Esophagus squamous epithelium (tissue), 5 donors: ENCODE data around the gene PCP4. TPM values are rescaled to one million over a fixed set of nuclear protein-coding genes. Genes with fewer than 3 reads are reported as not detected.

Experiments used
- DNase-seq: peaks from one replicate; lab custom pipeline; 2025; lab: John Stamatoyannopoulos, UW
- H3K27ac ChIP-seq, 4 donors: fragments of 200-600 bp; sonication (generic); one replicate each; pipeline ENCODE4 v1.5.1; 2016 to 2019; ENCODE audit warnings: mild to moderate bottlenecking in 1 of 4
- H3K27me3 ChIP-seq, 4 donors: fragments of 200-600 bp; sonication (generic); 1 replicate in 3 of 4; 2 replicates in 1 of 4; pipeline versions ENCODE4 v1.5.1 to v1.6.0; 2017 to 2021; ENCODE audit warnings: antibody characterized with exemption in 1 of 4
- H3K36me3 ChIP-seq, 3 donors: fragments of 200-600 bp; sonication (generic); one replicate each; pipeline ENCODE4 v1.5.1; 2016 to 2019
- H3K4me1 ChIP-seq, 3 donors: fragments of 200-600 bp; sonication (generic); one replicate each; pipeline ENCODE4 v1.5.1; 2017 to 2019
- H3K4me3 ChIP-seq, 4 donors: fragments of 200-600 bp; sonication (generic); 1 replicate in 3 of 4; 2 replicates in 1 of 4; pipeline ENCODE4 v1.5.1; 2016 to 2019; ENCODE audit warnings: mild to moderate bottlenecking in 2 of 4, moderate library complexity in 1 of 4
- H3K9me3 ChIP-seq, 3 donors: fragments of 200-600 bp; sonication (generic); one replicate each; pipeline ENCODE4 v1.5.1; 2016 to 2019
- CTCF ChIP-seq, 6 experiments: fragments of 450-650 bp in 4 of 6; fragments of 200-600 bp in 2 of 6; sonication (generic) in 2 of 6; IDR thresholded peaks; one replicate each; pipeline ENCODE4 v1.5.1; 2016 to 2019; ENCODE audit warnings: antibody characterized with exemption in 6 of 6, mild to moderate bottlenecking in 4 of 6, moderate library complexity in 4 of 6
- POLR2A ChIP-seq, 4 donors: fragments of 450-650 bp; IDR thresholded peaks; one replicate each; pipeline ENCODE4 v1.6.1; 2017; ENCODE audit warnings: antibody characterized with exemption in 4 of 4, mild to moderate bottlenecking in 4 of 4, moderate library complexity in 3 of 4
- WGBS, 2 donors: methylation state at CpG; one replicate each; pipeline ENCODE4 v1.1.5; 2018; 5-methylcytosine and 5-hydroxymethylcytosine counted together
- intact Hi-C: fragments of 100-400 bp; cut with DNase I; formaldehyde crosslinking; loops from one replicate; pipeline ENCODE4 v1.15.0; 2022
- total RNA-seq, 4 donors: library from RNA; depleted of rRNA; stranded (reverse); fragments of >200 nt; gene quantifications; one replicate each; pipeline ENCODE4 v1.1.0, GENCODE V29; 2016
- donor health status: DM: yes; HTN: yes; CAD: no.

The PCP4 gene
- total RNA-seq, 4 donors from 2014 or later = 0.83 to 82.4 (median 12.7) TPM

GRCh38 chr21:39904457-39904856 is 37.2 kb downstream of the PCP4 start:
- intact Hi-C loops = no loop called here
- H3K27me3 ChIP-seq = no peaks in the 10 kb centered on the region
- no peaks in the 10 kb centered on the region for H3K36me3 ChIP-seq
- H3K4me1 ChIP-seq = no peaks in the 10 kb centered on the region
- TF ChIP-seq CTCF (IDR thresholded peaks at IDR 0.05) (no peak), POLR2A (IDR thresholded peaks at IDR 0.05) (no peak)
- DNase-seq = no peak
- H3K4me3 ChIP-seq = no peak overlapping the region
- H3K27ac ChIP-seq = no peak overlapping the region
- no peaks in the 10 kb centered on the region for H3K9me3 ChIP-seq
- WGBS, 2 donors = 75 to 80% methylated on average over 3 of the region's 3 CpGs

GRCh38 chr21:39908265-39908923 is 41.2 kb downstream of the PCP4 start:
- no peaks in the 10 kb centered on the region for H3K36me3 ChIP-seq
- DNase-seq = no peak
- intact Hi-C loops = no loop called here
- no peaks in the 10 kb centered on the region for H3K4me1 ChIP-seq
- 38 to 45% methylated on average over 4 to 5 of the region's 9 CpGs for WGBS, 2 donors
- TF ChIP-seq POLR2A (IDR thresholded peaks at IDR 0.05) (no peak), CTCF (IDR thresholded peaks at IDR 0.05) (no peak)
- peak overlapping the region in 2 of 4 donors; percentile 39 to 61 for H3K27ac ChIP-seq
- H3K9me3 ChIP-seq = no peaks in the 10 kb centered on the region
- H3K27me3 ChIP-seq = no peaks in the 10 kb centered on the region
- H3K4me3 ChIP-seq = no peak overlapping the region

DNA sequence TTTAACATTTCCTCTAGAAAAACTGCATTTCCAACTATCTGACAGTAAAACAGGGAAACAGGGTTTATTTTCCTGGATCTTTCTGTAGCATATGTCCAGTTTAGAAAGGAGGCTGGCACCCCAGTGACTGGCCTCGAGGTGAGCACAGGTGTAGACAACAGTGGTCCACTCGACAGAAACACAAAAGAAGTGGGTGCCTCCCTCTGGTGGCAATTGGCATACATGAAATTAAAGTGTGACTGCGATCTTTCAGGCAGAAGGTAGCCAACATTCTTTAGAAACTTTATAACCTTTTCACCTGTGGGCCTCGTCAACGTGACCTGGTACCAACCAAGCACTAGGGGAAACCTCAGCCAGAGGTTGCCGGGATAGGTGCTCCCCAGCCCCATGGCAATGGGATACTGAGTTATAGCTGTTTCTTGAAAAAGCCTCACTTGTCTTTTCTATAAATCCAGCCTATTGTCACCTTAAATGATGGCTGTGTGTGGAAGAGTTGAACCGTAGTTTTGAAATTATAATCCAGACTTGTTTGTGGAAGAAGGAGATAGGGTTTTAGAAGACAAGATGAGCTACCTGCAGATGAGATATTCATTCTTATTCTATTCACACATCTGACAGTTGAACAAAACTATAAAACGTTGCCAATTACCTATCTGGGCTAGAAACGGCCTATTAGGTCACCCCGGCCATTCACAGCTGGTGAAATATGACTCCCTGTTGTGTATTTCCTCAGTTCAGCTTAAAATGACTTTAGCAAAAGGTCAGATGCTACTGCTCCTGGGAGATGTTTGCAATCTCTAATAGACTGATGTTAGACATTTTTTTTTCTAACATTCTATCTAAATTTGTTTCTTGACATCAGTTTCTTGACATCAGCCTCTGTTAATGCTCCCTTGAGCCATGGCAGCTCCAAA is 44.3 kb downstream of the PCP4 start:
- TF ChIP-seq CTCF (IDR thresholded peaks at IDR 0.05) (no peak), POLR2A (IDR thresholded peaks at IDR 0.05) (no peak)
- H3K36me3 ChIP-seq = no peaks in the 10 kb centered on the region
- H3K4me3 ChIP-seq = no peak overlapping the region
- intact Hi-C loops = no loop called here
- WGBS, 2 donors = 50 to 52% methylated on average over 10 of the region's 10 CpGs
- DNase-seq = no peak
- no peak overlapping the region for H3K27ac ChIP-seq
- no peaks in the 10 kb centered on the region for H3K9me3 ChIP-seq
- no peaks in the 10 kb centered on the region for H3K27me3 ChIP-seq
- H3K4me1 ChIP-seq = no peaks in the 10 kb centered on the region

DNA sequence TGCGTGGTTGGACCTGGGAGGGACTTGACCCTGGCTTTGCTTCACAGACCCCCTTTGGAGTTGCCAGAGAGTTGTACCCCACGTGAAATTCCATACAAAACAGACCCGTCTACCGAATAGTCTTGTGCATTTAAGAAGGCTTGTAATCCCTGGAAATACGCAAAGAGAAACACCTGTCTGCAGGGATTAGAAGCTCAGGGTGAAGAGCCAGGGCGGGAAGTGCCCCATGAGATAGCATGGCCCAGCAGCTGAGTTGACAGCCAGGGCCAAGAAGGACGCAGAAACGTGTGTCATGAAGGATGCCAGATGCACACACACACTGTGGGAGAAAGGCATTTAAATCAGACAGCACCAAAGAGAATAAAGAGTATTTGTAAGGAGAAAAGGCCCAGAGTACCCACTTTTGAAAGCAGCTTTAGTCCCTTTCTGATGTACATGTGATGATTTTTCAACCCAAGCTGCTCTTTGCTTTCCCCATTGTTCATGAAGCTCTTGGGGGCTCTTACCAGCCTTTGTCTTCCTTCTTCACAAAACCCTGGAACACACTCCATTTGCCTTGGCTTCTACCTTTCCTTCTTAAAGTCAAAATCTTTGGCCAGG is 46.6 kb downstream of the PCP4 start:
- intact Hi-C loops = no loop called here
- DNase-seq = no peak
- H3K4me3 ChIP-seq = no peak overlapping the region
- no peak for TF ChIP-seq POLR2A (IDR thresholded peaks at IDR 0.05)
- H3K27ac ChIP-seq = peak overlapping the region in 1 of 4 donors; percentile 2
- H3K36me3 ChIP-seq = no peaks in the 10 kb centered on the region
- 54 to 58% methylated on average over 5 to 8 of the region's 8 CpGs for WGBS, 2 donors
- H3K9me3 ChIP-seq = no peaks in the 10 kb centered on the region
- H3K27me3 ChIP-seq = no peaks in the 10 kb centered on the region
- H3K4me1 ChIP-seq = no peaks in the 10 kb centered on the region

GRCh38 chr21:39915881-39916280 is 48.6 kb downstream of the PCP4 start:
- H3K4me3 ChIP-seq = no peak overlapping the region
- H3K36me3 ChIP-seq = no peaks in the 10 kb centered on the region
- no peaks in the 10 kb centered on the region for H3K4me1 ChIP-seq
- H3K27me3 ChIP-seq = no peaks in the 10 kb centered on the region
- DNase-seq = no peak
- 21 to 31% methylated on average over 1 of the region's 1 CpG for WGBS, 2 donors
- no peak for TF ChIP-seq POLR2A (IDR thresholded peaks at IDR 0.05)
- no peak for TF ChIP-seq CTCF (IDR thresholded peaks at IDR 0.05)
- no peaks in the 10 kb centered on the region for H3K9me3 ChIP-seq
- no peak overlapping the region for H3K27ac ChIP-seq
- intact Hi-C loops = no loop called here
